ENCODE results near the gene MUTYH. TPM values are rescaled to one million over a fixed set of nuclear protein-coding genes. Genes with fewer than 3 reads are reported as not detected.
A peak's percentile ranks its signal among the peaks of the same experiment; 100 is the strongest.

The MUTYH gene
- total and polyA plus RNA-seq, 3 donors from 2014 or later = 15.1 to 31.5 (median 26.8) TPM

DNA sequence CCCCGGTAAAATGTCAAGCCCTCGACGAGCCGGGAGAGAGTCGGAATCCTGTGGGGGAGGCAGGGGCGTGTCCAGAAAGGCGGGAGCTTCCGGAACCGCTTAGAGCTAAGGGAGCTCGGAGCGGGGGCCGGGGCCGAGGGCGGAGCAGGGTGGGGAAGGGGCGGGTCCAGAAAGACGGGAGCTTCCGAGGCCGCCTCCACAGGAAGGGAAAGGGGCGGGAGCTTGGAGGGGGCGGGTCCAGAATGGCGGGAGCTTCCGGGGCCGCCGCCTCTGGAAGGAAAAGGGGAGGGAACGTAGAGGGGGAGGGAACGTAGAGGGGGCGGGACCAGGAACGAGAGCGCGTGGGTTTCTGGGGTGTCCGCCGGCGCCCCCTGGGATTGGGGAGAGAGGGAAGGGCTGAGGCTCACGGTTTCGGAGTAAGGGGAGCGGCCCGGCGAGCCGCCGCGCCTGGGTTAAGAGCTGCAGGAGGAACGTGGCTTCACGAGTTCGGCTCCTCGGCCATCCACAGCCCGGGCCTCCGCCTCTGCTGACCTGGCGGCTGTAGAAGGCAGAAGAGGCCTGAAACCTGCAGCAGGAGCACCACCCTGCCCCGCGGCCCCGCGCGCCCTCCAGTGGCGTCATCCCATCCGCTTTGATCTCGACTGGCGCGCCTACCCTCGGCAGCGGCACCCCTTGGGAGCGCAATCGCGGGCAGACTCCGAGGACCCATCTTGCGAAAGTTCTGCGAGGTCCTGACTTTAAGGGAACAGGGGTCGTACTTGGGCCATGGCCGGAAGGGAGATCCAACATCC is 36.5 kb downstream of the MUTYH start:
- H3K27ac ChIP-seq = peak overlapping the region; percentile 81 to 92
- H3K27me3 ChIP-seq = no peaks in the 10 kb centered on the region
- WGBS, 2 donors = 1% methylated on average over 40 to 68 of the region's 68 CpGs
- intact Hi-C loops (cut with DNase I; ENCODE audit: low total_unique reads) = loop anchor here (5.0 kb wide), 1 partner anchor 291 kb away; the partner anchor contains the start of genes HECTD3 and UROD
- no peak for TF ChIP-seq POLR2A (IDR thresholded peaks at IDR 0.05)
- TF ChIP-seq, protein P1, sequence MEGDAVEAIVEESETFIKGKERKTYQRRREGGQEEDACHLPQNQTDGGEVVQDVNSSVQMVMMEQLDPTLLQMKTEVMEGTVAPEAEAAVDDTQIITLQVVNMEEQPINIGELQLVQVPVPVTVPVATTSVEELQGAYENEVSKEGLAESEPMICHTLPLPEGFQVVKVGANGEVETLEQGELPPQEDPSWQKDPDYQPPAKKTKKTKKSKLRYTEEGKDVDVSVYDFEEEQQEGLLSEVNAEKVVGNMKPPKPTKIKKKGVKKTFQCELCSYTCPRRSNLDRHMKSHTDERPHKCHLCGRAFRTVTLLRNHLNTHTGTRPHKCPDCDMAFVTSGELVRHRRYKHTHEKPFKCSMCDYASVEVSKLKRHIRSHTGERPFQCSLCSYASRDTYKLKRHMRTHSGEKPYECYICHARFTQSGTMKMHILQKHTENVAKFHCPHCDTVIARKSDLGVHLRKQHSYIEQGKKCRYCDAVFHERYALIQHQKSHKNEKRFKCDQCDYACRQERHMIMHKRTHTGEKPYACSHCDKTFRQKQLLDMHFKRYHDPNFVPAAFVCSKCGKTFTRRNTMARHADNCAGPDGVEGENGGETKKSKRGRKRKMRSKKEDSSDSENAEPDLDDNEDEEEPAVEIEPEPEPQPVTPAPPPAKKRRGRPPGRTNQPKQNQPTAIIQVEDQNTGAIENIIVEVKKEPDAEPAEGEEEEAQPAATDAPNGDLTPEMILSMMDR (IDR thresholded peaks at IDR 0.05) = peak; percentile 57 to 84 (median 72)
- peaks cover 13% of the 10 kb centered on the region for H3K4me1 ChIP-seq
- DNase-seq = peak; percentile 99
- H3K36me3 ChIP-seq (ENCODE audit: low read depth, missing control alignments) = no peaks in the 10 kb centered on the region
- no peaks in the 10 kb centered on the region for H3K9me3 ChIP-seq
- peak overlapping the region; percentile 75 to 89 for H3K4me3 ChIP-seq

GRCh38 chr1:45302505-45303150 is 37.6 kb downstream of the MUTYH start:
- TF ChIP-seq POLR2A (IDR thresholded peaks at IDR 0.05) = no peak
- TF ChIP-seq, protein P1 (IDR thresholded peaks at IDR 0.05) = no peak
- 67 to 73% methylated on average over 16 of the region's 16 CpGs for WGBS, 2 donors
- H3K9me3 ChIP-seq = no peaks in the 10 kb centered on the region
- H3K27ac ChIP-seq = peak overlapping the region; percentile 81 to 89
- no peaks in the 10 kb centered on the region for H3K27me3 ChIP-seq
- peak overlapping the region; percentile 75 to 89 for H3K4me3 ChIP-seq
- intact Hi-C loops (cut with DNase I; ENCODE audit: low total_unique reads) = loop anchor here (5.0 kb wide), 1 partner anchor 290 kb away; the partner anchor contains the start of genes HECTD3 and UROD
- peaks cover 13% of the 10 kb centered on the region for H3K4me1 ChIP-seq
- H3K36me3 ChIP-seq (ENCODE audit: low read depth, missing control alignments) = no peaks in the 10 kb centered on the region
- no peak for DNase-seq

DNA sequence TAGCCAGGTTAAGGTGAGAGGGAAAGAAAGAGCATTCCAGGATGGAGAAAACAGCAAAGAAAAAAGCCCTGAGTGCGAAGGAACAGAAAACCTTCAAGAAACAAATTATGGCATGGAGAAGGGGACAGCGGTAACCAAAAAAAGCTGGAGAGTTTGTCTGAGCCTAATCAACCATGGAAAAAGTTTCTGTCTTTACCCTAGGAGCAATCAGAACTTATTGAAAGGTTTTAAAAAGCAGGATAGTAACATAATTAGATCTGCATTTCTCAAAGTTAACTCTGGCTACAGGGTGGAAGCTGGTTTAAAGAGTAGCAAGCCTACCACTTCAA is 39.6 kb downstream of the MUTYH start:
- intact Hi-C loops (cut with DNase I; ENCODE audit: low total_unique reads) = loop anchor here (5.0 kb wide), 1 partner anchor 288 kb away; the partner anchor contains the start of genes HECTD3 and UROD
- Histone ChIP-seq H3K36me3 (ENCODE audit: low read depth, missing control alignments) (no peaks in the 10 kb centered on the region), H3K27me3 (no peaks in the 10 kb centered on the region), H3K4me3 (no peak overlapping the region), H3K4me1 (peaks cover 13% of the 10 kb centered on the region), H3K27ac (no peak overlapping the region), H3K9me3 (no peaks in the 10 kb centered on the region)
- no peak for TF ChIP-seq POLR2A (IDR thresholded peaks at IDR 0.05)
- TF ChIP-seq, protein P1 (IDR thresholded peaks at IDR 0.05) = no peak
- WGBS, 2 donors = 60 to 74% methylated on average over 2 of the region's 2 CpGs
- no peak for DNase-seq

DNA sequence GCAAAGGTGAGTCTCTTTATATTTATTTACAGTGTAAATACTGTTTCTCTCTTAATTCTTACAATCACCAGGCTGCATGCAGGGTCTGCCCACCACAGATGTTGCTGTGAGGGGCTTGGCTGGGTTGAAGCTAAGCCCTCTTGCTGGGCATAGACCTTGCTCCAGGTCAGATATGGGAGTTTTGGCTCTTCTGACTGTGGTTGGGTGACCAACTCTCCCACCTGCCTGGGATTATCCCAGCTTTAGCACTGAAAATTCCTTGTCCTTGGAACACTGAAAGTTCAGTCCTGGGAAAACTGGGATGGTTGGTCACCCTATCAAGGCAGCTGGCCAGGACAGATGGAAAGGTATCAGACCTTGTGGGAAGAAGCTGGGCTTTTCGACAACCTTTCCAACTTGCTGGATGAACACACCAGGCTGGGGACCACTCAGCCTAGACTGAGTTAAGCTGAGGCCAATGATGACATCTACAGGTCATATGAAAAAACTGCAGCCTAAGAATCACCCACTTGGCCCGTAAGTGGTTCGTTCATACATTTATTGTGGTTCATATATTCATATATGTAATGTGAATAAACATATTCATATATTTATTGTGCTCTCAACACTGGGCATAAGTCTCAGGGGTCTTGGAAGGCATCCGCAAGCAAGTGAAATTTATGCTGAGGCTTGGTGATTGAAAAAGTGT is 40.1 kb downstream of the MUTYH start:
- TF ChIP-seq POLR2A (IDR thresholded peaks at IDR 0.05) = no peak
- TF ChIP-seq, protein P1 (IDR thresholded peaks at IDR 0.05) = peak; percentile 67 to 80 (median 74)
- intact Hi-C loops (cut with DNase I; ENCODE audit: low total_unique reads) = loop anchor here (5.0 kb wide), 1 partner anchor 288 kb away; the partner anchor contains the start of genes HECTD3 and UROD

More for the DNA sequence above, 40.1 kb downstream of the MUTYH start:
- no peaks in the 10 kb centered on the region for H3K9me3 ChIP-seq
- peaks cover 13% of the 10 kb centered on the region for H3K4me1 ChIP-seq
- no peak overlapping the region for H3K4me3 ChIP-seq
- peak; percentile 70 for DNase-seq
- no peaks in the 10 kb centered on the region for H3K36me3 ChIP-seq (ENCODE audit: low read depth, missing control alignments)
- no peaks in the 10 kb centered on the region for H3K27me3 ChIP-seq
- 25 to 27% methylated on average over 4 of the region's 4 CpGs for WGBS, 2 donors
- H3K27ac ChIP-seq = no peak overlapping the region
